GM12864 (cell line): ENCODE data around the gene AFF3.

ENCODE experiments used
- DNase-seq: peaks from one replicate; pipeline ENCODE4 v3.0.0-alpha.2; 2011; ENCODE audit warnings: low read depth
- H3K4me3 ChIP-seq: 2 replicates; pipeline ENCODE4 v1.5.1; 2011; ENCODE audit warnings: mild to moderate bottlenecking, low read depth, low read length, control low read depth
- TF ChIP-seq, protein P1 (sequence below): IDR thresholded peaks from 2 replicates; pipeline ENCODE4 v1.5.1; 2011; ENCODE audit warnings: low read depth, mild to moderate bottlenecking, moderate library complexity, low read length, control low read depth, inconsistent platforms; ENCODE audit errors: missing control alignments

AFF3 gene

DNA sequence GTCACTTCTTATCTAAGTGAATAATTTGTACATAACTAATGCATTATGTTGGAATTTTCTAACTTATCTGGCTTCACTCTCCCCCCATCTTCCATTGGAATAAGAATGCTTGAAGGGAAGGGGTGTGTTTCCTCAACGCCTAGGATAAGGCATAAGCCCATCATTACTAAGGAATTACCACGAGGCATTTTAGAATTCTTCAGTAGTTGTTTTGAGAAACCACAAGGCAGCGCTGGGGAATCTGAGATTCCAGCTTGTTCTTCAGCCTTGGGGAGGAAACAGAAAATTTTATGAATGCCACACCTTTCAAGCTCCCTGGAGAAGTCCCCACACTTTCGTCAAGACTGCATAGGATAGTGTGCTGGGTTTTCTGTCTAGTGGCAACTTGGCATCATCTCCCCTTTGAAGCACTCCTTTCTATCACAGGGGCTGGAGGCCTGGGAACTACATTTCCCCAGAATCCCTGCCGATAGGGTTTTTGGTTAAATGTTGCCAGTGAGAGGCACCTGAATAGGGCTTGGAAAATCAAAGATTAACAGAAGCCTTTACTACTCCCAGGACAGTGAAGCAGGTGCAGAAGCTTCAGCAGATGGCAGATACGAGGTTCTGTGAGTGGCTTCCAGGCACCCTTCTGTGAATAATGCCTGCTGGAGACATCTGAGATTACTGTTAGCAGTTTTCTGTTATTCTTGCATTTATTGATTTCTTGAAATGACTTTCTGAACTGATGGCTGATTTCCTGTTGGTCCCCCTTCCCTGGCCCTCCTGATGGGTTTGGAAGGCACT, 459.9 kb downstream of the AFF3 start:
- TF ChIP-seq, protein P1, sequence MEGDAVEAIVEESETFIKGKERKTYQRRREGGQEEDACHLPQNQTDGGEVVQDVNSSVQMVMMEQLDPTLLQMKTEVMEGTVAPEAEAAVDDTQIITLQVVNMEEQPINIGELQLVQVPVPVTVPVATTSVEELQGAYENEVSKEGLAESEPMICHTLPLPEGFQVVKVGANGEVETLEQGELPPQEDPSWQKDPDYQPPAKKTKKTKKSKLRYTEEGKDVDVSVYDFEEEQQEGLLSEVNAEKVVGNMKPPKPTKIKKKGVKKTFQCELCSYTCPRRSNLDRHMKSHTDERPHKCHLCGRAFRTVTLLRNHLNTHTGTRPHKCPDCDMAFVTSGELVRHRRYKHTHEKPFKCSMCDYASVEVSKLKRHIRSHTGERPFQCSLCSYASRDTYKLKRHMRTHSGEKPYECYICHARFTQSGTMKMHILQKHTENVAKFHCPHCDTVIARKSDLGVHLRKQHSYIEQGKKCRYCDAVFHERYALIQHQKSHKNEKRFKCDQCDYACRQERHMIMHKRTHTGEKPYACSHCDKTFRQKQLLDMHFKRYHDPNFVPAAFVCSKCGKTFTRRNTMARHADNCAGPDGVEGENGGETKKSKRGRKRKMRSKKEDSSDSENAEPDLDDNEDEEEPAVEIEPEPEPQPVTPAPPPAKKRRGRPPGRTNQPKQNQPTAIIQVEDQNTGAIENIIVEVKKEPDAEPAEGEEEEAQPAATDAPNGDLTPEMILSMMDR: no peak
- no peak overlapping the region for H3K4me3 ChIP-seq
- DNase-seq: no peak

DNA sequence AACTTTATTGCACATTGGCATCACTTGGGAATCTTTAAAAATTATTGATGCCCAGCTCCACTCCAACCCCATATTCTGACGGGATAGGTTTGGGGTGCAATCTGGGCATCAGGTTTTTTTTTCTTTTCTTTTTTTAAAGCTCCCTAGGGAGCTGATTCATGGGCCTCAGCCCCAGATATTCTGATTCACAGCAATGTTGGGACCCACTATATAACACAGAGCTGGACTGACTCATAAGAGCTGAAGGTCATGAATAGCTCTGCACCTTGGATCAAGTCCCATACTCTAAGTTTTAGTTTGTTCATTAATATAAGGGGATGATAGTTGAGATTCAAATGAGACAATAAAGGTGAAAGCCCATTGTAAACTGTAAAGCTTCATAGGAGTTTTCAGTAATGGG, 461.4 kb downstream of the AFF3 start:
- no peak for DNase-seq
- H3K4me3 ChIP-seq: no peak overlapping the region
- TF ChIP-seq, protein P1: no peak

DNA sequence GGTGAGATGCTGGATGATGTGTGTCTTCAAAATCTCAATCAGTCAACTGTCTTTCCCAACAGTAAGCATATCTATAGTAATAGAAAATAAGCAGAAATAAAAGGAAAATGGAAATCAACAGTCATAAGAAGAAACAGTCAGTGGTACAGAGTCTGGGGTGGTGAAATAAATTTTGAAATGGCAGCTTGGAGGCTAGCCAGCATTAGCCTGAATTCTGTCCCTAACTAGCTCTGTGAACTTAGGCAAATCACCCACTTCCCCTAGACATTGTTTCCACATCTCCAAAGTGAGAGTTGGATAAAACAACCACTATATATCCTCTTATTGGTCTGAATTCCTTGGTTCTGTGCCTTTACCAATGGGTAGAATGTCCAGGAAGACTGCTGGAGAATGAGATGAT, 462.9 kb downstream of the AFF3 start:
- TF ChIP-seq, protein P1: no peak
- no peak overlapping the region for H3K4me3 ChIP-seq
- no peak for DNase-seq

DNA sequence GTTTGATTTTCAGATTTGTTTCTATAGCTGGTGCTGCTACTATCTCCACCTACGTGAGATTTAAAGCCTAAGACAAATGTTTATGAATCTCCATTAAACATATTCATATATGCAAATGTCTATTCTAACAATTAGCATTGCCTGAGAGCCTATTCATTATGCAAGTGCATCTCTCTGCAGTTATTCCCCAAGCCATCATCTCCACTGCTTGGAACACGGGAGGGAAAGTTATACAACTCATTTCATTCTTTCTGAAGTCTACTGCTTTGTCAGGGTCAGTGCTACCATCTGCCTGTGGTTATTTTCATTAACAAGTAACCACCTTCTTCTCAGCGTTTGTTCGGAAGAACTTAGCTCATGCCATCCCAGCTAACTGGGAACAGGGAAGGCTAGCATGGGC, 463.8 kb downstream of the AFF3 start:
- TF ChIP-seq, protein P1: no peak
- no peak overlapping the region for H3K4me3 ChIP-seq
- no peak for DNase-seq

DNA sequence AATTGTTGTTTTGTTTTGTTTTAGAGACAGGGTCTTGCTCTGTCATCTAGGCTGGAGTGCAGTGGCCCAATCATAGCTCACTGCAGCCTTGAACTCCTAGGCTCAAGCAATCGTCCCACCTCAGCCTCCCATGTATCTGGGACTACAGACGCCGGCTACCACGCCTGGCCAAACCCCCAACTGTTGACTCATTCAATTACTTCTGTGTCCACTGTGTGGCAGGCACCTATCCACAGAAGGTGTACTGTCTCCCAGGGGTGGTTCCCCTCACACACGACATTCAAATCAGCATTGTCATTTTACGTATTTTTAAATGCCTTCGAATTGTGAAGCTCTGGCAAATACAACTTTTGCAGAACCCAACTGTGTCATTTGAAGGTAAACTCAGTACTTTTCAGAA, 464.6 kb downstream of the AFF3 start:
- no peak for DNase-seq
- TF ChIP-seq, protein P1: no peak
- no peak overlapping the region for H3K4me3 ChIP-seq

DNA sequence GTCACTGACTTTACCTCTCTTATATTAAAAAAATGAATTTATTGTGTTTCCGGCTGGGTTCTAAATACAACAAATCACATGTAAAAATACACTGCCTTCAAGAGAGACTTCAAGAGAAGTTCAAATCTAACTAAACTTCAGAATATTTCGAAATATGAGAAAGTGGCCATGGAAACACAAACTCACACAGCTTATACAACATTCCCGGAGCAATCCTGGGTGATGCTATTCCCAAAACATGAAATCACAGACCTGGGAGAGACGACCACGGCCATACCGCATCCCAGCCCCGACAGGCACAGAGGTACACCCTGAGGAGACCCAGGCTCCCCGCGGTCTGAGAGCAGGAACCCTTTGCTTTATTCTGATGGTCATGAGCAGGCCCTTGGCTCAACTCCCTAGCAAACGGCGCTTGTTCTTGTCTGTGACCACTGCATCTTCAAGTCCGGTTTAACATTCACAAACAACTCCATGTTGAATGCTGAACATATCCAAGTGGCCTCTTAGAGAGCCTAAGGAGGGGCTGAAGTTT, 467.2 kb downstream of the AFF3 start:
- DNase-seq: no peak
- TF ChIP-seq, protein P1: no peak
- no peak overlapping the region for H3K4me3 ChIP-seq

DNA sequence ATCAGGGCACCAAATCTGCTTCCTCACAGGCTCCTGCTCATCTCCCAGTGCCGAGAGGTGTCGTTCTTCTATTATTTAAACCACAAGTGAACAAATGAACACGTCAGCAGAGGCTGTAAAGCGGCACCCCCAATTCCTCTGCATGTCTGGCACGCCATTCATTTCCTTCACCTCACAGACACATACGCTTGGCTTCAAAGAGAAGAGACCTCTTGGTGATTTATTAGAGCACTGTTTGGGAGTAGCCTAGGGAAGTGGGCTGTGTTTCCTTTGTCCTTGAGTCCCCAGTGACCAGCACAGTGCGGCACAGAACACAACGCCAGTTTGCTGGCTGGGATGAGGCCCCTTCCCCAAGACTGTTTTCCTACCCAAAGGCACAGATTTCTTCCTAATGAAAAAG, 468.3 kb downstream of the AFF3 start:
- no peak for DNase-seq
- H3K4me3 ChIP-seq: no peak overlapping the region
- TF ChIP-seq, protein P1: no peak
